ENCODE data around the gene MAGOH.
"Not testable (repeated sequence)": the region's sequence is repeated elsewhere in the genome, so short reads cannot be mapped to it uniquely, and the experiment has no call there.

The MAGOH gene

DNA sequence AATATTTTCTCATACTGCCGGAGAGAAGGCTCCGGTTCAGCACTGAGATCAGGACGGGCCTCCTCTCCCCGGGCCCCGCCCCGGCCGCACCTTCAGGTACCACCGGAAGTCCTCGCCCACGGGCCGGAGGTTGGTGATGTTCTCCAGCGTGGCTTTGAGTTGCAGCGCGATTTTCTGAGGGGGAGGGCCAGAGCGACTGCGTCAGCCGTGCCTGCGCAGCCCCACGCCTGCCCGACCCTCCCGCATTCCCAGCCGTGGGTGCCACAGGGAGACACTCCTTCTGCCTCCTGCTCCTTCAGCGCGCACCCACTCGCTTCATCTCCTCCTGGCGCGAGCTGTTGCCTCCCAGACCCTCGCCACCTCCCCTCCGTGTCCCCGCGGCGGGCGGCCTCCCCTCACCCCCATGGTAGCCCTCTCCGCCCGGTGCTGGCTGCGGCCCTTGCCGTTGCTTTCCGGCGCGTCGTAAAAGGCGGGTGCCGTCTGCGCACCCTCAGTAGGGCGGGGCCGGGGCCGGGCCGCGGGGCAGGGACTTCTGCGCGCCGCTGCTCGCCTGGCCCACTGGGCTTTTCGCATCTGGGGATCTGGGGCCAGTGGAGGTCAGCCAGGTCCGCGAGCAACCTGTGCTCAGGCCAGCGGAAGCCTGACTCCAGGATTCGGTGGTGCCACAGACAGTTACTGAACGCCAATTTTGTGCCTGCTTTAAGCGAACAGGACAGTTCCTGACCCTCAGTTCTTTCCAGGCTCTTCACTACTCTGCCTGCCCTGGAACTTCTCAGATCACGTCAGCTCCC lies 18.0 kb downstream of the MAGOH start, which contains the start of gene CZIB:
Gene CZIB, minus strand, starts transcription at position 464 of the 791 bp plus-strand sequence. Its CDS starts 59 bp downstream, at position 405.
- DNase-seq (ENCODE audit: low spot score): peak; percentile 78

- no peak for DNase-seq (ENCODE audit: low spot score)
Measured at GRCh38 chr1:53219711-53220110, 18.6 kb downstream of the MAGOH start.

DNA sequence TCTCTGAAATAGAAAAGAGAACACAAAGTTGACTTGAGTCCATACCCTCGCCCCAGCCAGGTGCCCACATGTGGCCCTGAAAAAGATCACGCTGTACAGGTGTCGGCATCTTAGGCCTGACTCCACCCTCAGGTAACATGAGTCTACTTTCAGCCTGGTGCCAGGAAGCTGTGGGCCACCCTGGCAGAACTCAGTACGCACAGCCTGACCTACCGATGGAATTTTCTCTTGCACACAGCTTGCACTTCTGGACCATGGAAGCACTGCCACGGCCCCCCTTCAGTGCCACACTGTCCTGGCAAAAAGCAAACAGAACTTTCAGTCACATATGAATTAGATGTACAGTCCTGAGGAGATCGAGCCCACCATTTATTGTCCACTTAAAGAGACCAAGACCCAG lies 20.1 kb downstream of the MAGOH start:
- DNase-seq (ENCODE audit: low spot score): no peak

- DNase-seq (ENCODE audit: low spot score): no peak
Measured at GRCh38 chr1:53214376-53214940, 23.9 kb downstream of the MAGOH start.

DNA sequence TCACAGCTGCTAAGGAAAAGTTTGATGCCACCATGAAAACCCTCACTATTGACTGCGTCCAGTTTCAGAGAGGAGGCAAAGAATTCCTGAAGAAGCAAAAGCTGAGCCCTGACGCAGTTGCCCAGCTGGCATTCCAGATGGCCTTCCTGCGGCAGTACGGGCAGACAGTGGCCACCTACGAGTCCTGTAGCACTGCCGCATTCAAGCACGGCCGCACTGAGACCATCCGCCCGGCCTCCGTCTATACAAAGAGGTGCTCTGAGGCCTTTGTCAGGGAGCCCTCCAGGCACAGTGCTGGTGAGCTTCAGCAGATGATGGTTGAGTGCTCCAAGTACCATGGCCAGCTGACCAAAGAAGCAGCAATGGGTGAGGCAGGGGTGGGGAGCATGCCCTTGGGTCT lies 27.4 kb downstream of the MAGOH start:
- DNase-seq (ENCODE audit: low spot score): no peak

GRCh38 chr1:53210352-53210751 lies 28.0 kb downstream of the MAGOH start:
- no peak for DNase-seq (ENCODE audit: low spot score)

DNA sequence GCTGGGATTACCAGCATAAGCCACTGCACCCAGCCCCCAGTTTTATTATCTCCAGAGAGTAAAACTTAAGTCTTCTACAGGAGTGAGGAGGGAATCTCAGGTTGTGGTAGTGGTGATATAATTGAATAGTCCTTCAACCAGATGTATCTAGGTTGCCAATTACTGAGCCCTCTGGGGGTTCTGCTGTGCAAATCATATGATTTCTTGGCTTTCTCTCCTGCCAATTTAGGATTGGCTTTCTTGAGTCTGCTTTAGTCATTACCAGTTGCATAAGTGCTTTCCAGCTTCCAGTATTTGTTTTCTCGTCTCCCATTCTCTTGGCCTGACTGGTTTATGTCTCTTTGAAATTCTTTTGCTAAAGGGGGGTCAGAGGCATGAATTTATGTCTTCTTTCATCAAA lies 30.6 kb downstream of the MAGOH start:
- DNase-seq (ENCODE audit: low spot score): no peak

- no peak for DNase-seq (ENCODE audit: low spot score)
Measured at GRCh38 chr1:53206735-53207379, 31.5 kb downstream of the MAGOH start.

DNA sequence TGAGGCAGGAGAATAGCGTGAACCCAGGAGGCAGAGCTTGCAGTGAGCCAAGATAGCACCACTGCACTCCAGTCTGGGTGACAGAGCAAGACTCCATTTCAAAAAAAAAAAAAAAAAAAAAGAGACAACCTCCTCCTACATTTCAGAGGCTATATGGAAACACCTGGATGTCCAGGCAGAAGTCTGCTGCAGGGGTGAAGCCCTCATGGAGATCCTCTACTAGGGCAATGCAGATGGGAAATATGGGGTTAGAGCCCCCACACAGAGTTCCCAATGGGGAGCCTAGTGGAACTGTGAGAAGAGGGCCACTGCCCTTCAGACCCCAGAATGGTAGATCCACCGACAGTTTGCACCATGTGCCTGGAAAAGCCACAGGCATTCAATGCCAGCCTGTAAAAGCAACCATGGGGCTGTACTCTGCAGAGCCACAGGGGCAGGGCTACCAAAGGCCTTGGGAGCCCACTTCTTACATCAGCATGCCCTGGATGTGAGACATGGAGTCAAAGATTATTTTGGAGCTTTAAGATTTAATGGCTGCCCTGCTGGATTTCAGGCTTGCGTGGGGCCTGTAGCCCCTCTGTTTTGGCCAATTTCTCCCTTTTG lies 32.1 kb downstream of the MAGOH start:
- DNase-seq (ENCODE audit: low spot score): not testable (repeated sequence)

GRCh38 chr1:53205496-53205895 lies 32.8 kb downstream of the MAGOH start:
- DNase-seq (ENCODE audit: low spot score): not testable (repeated sequence)

DNA sequence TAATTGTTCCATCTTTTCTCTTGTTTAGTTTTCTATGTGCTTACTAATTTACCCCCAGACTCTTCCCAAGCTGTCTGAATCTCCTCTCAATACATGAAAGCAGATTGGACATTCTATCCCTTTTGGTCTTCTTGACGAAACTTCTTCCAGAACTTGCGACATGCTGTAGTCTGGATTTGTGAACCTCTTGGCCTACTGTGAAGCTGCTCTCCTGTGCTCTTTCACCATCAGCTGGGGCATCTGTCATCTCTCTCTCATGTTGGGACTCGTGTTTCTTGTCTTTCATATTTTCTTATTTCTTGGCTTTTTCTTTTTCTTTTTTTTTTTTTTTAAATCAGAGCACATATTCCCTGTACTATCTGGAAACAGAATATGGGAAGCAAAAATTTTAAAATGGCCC lies 34.9 kb downstream of the MAGOH start:
- no peak for DNase-seq (ENCODE audit: low spot score)

GRCh38 chr1:53198241-53198651 lies 40.1 kb downstream of the MAGOH start:
- no peak for DNase-seq (ENCODE audit: low spot score)

DNA sequence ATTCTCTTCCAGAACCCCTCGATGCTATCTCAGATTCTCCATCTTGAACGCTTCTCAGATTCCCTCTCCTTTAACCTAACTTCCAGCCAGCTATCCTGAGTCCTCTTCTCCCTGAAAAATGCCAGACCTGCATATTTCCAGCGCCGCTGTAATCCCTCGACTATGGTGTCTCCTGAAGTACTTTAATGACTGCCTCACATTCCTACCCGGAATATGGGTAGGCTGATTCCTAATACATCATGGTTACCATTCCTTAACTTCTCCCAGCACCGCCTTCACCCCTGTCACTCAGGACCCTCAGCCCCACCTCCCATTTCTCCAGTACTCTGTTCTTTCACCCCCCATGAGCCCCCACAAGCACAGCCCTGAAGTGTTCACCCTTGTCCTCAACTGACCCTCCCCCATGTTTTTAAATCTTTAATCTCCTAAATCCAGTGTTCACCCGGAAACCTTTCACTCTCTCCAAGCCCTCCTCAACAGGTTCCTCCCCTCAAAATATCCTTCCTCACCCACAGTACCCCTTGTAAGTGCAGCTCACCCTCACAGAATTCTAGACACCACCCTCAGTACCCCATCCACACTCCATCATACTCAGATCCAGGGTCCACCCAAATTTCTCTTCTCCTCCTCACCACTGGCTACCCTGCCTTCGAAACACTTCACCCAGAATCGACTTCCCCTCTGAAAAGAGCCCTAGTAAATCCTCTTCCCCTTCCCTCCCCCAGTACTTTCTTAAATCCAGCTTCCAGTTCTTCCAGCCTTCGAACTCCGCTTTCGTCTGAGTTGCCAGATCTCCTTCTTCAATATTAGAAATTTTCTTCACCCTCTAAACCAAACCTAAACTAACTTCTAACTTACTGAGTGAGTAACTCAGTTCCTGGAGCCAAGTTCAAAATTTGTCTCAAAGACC lies 40.8 kb downstream of the MAGOH start:
- DNase-seq (ENCODE audit: low spot score): no peak

DNA sequence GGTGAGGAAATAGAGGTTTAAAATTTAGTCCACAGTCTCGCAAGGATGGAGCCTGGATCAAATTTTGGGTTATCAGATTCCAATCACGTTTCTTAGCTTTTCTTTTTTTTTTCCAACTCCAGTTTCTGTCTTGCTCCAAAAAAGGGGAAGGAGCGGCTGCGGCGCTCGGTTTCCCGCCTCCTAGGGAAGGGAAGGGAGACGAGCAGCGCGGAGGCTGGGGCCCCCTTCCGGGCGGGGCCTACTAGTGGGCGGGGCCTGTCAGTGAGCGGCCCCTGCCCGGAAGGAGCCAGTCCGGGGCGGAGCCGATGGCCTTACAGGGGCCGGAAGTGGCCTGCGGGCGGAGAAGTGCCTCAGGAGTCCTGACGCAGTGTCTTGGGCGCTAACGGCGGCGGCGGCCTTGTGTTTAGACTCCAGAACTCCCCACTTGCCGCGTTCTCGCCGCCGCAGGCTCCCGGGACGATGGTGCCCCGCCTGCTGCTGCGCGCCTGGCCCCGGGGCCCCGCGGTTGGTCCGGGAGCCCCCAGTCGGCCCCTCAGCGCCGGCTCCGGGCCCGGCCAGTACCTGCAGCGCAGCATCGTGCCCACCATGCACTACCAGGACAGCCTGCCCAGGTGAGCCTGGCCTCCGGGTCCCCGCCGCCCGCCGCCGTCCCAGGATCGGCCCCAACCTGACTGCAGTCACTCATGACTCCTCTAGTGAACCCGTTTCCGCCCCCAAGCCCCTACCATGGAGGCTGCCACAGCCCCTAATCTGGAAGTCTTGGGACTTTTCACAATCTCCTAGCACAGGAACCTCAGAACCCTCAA lies 41.6 kb downstream of the MAGOH start, which contains the start of gene CPT2:
Gene CPT2, plus strand, starts transcription at position 340 of the 806 bp plus-strand sequence. Its CDS starts 120 bp downstream, at position 460.
- DNase-seq (ENCODE audit: low spot score): peak; percentile 89

- no peak for DNase-seq (ENCODE audit: low spot score)
Measured at GRCh38 chr1:53196017-53196484, 42.3 kb downstream of the MAGOH start.

DNA sequence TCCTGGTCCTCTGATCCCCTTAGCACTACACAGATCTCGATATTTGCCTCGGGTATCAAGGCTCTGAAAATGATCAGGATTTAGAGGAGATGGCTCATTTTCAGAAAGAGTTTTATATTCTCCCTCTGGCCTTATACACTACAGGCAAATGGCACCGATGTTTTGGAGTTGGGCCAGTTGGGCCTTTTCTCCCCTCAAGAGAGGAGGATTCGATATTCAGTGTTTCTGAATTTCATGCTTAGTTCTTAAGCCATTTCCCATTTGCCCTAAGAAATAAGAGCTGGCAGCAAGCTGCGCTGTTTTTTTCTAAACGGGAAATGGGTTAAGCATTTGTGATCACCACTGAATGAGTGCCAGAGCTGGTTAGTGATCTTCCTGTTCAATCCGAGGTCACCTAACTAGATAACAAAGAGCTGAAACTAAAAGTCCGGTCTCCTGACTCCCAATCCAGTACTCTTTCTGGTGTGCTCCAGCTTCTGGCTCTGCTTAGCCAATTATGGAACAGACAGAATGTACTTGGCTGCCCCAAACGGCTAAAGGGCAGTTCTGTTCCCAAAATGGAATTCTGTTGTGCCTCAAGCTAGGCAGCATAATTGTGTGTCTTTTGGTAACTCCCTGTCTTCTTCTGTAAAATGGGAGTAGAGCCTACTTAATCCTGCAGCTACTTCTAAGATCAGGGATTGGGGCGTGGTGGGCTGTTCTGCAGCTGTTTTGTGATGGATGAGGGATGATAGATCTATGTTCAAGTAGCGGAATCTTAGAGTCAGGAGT lies 42.9 kb downstream of the MAGOH start:
- DNase-seq (ENCODE audit: low spot score): no peak

GRCh38 chr1:53190210-53190611 lies 48.1 kb downstream of the MAGOH start:
- DNase-seq (ENCODE audit: low spot score): no peak

GRCh38 chr1:53189061-53189460 lies 49.3 kb downstream of the MAGOH start:
- no peak for DNase-seq (ENCODE audit: low spot score)

DNA sequence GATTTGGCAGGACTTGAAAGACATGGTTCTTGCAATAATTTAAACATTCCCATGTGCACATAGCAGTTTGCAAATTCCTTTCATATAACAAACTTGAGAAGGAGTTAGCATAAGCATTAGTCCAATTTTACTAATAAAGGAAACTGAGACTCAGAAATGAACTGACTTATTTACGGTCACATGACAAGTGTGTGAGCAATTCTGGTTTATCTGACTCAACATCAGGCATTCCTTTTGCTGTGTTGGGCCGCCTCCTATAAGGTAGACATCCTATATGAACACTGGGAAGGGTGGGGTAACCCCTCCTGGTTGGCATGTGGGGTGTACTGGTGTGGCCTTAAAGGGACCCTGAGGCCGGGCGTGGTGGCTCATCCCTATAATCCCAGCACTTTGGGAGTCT lies 50.2 kb downstream of the MAGOH start:
- no peak for DNase-seq (ENCODE audit: low spot score)

DNA sequence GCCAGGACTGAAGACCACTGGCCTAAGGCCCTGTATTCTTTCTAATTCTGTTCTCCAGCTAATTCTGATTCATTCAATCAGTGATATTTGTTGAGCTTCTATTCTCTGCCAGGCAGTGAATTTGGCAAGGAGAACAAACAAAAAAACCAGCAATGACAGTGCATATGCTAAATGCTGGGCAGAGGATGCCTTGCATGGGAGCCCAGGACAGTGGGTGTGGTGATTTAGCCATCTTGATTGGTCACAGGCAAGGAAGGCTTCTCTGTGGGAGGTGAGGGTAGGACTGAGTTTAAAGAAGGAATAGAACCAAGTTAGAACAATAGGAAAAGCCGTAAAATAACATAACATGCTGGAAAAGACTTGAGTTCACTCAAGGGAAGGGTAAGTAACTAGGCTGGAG lies 50.9 kb downstream of the MAGOH start:
- no peak for DNase-seq (ENCODE audit: low spot score)
